GM21723 (cell line): ENCODE data around the gene E2F6.

Source experiments
- ATAC-seq: cut with Tn5 transposase; IDR thresholded peaks from one replicate; pipeline ENCODE4 v1.9.1; 2021; ENCODE audit warnings: mild to moderate bottlenecking, moderate library complexity; ENCODE audit not compliant: unreplicated experiment

E2F6 gene, protein sequence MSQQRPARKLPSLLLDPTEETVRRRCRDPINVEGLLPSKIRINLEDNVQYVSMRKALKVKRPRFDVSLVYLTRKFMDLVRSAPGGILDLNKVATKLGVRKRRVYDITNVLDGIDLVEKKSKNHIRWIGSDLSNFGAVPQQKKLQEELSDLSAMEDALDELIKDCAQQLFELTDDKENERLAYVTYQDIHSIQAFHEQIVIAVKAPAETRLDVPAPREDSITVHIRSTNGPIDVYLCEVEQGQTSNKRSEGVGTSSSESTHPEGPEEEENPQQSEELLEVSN

GRCh38 chr2:11465485-11466306 lies at the start of gene E2F6:
E2F6 (minus strand) TSS chr2:11466161; CDS start chr2:11465879, 282 bp downstream.
- ATAC-seq = peak; percentile 69

DNA sequence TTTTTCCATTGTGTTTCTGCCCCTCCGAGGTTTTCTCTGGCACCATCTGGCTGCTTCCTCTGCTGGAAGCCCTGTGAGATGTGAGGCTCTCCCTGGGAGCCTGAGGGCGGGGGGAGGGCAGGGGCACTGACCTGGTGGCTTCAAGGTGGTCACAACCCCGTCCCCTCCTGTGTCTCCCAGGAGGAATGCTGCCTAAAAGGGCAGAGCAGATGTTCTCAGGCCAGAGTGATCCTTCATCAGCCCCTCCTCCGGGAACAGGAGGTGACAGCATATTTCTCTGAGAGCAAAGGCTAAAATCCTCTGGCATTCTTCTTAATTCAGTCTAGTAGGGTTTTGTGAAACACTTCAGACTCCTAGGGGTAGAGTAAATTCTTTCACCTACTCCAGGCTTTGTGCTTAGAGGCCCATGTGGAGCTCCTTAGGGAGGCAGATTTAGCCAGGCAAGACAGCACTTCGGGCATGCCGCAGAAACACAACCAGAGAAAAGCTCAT lies 49.6 kb upstream of the E2F6 start:
- ATAC-seq = no peak

GRCh38 chr2:11514904-11515303 lies 48.9 kb upstream of the E2F6 start:
- no peak for ATAC-seq

- ATAC-seq = no peak
These were observed 48.2 kb upstream of the E2F6 start for GRCh38 chr2:11514081-11514730.

DNA sequence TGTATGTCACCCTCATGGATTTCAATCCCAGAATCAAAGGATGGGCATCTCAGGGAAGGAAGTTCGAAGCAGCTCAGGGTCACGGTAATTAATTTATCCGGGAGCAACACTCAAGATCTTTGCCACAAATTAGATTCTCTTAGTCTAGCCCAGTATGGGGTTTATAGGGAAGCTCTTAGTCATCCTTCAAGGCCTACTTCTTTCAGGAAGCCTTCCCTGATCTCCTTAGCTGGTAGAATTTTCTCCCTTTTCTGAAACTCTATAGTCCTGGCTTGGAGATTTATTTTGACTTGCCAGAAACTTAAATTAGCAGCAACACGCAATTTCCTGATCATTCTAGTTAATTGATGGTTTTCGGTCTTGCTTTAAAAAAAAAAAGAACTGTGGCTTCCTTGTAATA lies 47.4 kb upstream of the E2F6 start:
- no peak for ATAC-seq

- no peak for ATAC-seq
These were observed 46.5 kb upstream of the E2F6 start for GRCh38 chr2:11512431-11512830.

GRCh38 chr2:11509657-11510360 lies 43.8 kb upstream of the E2F6 start:
- ATAC-seq = no peak

DNA sequence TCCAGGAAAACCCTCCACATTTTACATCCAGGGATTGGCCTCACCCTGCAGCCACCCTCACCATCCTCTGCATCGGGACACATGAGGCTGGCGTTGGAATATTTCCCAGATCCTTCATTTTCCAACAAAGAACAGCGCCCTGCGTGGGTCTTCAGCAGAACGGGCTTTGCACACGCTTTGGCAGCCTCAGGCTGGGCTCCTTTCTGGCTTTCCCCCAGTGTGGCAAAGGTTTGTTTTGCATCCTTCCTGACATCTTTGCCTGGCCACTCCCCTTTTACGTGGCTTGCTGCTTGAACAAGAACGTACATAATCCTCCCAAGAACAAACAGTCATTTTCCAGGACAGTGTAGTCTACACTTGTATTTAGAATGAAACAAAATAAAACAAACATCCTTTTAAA lies 42.3 kb upstream of the E2F6 start:
- no peak for ATAC-seq

GRCh38 chr2:11507517-11507916 lies 41.6 kb upstream of the E2F6 start:
- ATAC-seq = no peak

DNA sequence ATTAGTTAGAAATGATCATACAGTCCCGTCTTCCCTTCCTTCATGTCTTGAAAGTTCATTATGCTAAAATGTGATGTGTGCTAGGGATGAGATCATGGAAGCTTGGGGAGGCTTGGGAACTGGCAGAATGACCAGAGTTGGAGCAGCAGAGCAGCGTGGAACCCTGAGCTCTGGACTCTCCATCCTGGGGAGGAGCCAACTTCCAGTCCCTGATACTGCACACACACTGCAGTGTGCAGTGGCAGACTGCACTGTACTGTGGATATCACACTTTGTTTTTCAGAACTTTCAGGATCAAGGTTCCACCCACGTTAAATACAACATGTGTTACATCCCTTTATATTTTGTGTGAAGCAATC lies 40.6 kb upstream of the E2F6 start:
- no peak for ATAC-seq

GRCh38 chr2:11505652-11506610 lies 40.0 kb upstream of the E2F6 start:
- peak; percentile 94 for ATAC-seq

DNA sequence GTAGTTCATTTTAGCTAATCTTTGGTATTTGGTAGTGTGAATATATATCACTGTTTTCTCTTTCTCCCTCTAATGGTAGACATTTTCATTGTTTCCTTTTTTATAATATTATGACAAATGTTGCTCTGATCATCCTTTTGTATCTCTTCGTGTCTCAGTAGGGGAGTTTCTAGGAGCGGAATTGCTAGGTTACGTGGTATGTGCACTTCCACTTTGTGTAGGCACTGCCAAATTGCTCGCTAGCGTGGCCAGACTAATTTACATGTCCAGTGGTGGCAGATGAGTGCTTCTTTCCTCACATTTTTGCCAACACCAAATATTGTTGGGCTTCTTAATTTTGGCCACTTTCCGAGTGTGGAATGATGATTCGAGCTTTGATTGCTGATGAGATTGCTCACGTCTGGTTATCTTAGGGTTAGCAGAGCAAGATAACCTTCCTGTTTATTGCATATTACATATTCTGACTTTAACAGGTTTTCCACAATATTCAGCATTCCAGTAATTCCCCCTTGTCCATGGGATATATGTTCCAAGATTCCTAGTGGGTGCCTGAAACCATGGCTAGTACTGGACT lies 37.5 kb upstream of the E2F6 start:
- no peak for ATAC-seq

- ATAC-seq = no peak
These were observed 36.9 kb upstream of the E2F6 start for GRCh38 chr2:11502740-11503292.

DNA sequence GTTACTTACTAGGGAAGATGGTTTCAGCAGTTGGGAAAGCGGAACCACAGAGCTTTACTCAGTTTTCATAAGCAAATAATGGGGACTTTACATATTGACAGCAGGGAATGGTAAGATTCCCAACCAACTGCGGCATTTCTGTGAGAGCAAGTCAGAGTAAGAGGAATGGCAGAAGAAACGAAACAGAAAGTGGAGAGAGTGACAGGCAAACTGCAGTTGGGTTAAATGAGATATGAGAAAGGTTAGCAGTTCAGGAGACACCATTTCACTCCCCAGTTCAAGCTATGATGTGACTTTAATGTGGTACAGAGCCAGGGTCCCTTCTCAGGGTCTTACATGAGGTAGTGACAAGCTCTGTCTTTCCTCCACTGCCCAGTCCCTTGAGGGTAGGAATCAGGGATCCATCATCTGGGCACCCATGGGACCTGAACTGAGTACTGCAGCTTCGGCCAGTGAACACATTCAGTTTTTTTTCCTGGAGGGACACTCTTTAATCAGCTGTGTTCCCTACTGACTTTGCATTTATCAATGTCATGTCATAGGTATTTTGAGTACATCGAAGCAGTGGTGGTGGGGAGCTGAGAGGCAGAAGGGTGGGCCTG lies 34.8 kb upstream of the E2F6 start:
- peak; percentile 41 for ATAC-seq

GRCh38 chr2:11499081-11499743 lies 33.3 kb upstream of the E2F6 start:
- ATAC-seq = no peak

DNA sequence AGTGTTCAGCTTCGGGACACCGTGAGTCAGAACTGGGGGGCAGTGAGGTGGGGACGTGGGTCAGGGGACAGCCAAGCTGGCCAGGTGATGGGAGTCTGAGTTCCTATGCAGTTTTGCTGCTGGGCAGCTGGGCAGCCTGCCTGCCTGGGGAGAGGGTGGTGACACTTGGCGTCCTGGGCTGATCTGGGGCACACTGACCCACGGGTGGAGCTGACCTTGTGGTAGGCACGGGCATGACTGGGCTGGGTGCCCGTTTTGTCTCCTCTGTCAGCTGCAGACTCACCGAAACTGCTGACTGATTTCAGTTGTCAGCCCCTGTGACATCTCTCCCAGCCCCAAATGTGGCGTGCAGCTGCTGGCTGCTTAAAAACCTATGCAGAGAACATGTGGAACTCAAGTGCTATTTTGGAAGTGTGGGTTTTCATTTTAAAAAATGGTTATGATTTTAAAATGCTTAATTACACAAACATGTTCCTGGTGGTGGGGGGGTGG lies 32.6 kb upstream of the E2F6 start:
- peak; percentile 97 for ATAC-seq

DNA sequence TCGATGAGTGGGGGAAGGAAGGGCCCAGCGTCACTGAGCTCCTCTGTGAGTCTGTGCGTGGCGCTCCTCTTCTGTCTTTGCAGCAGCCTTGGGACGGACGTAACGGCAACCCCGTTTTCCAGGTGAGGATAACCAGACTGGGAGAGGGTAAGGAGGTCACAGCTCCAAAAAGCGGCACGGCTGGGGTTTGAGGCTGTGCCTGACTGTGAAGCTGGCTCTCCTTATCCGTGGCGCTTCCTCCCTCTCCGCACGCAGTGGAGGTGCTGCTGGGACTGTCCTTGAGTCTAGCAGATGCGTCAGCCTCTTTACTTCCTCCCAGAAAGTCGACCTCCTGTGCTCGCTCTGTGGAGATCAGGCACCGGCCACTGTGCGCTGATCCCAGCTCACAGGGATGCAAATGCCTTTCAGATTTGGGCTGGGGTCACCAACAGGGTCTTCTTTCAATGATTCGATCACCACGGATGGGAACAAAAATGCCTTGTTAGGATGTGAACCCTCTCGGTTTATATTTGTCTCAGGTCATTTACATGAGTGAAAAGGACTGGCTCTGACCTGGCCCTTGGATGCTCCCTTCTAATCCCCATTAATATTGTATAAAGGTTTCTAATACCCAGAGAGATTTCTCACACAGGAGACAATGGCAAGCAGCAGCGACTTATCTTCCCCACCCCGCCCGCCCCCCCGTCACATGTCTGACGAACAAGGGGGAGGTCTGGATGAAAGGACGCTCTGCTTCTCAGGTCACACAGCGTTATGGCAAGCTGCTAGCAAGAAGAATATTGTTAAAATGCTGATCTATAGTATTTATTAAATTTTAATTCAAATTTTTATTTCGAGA lies 30.1 kb upstream of the E2F6 start:
- ATAC-seq = no peak
